GM12878 (cell line): ENCODE measurements around the gene LRRC41. TPM values are rescaled to one million over a fixed set of nuclear protein-coding genes. Genes with fewer than 3 reads are reported as not detected.
A peak's percentile ranks its signal among the peaks of the same experiment; 100 is the strongest.

ENCODE experiments used
- BRCA1 ChIP-seq: IDR thresholded peaks from 2 replicates; pipeline ENCODE4 v1.6.1; 2011; ENCODE audit warnings: low read depth, low read length, improper control_type of control experiment
- DPF2 ChIP-seq: fragments of 450-650 bp; IDR thresholded peaks from 2 replicates; pipeline ENCODE4 v1.6.1; 2017; ENCODE audit warnings: mild to moderate bottlenecking
- FOS ChIP-seq: IDR thresholded peaks from 3 replicates; pipeline ENCODE4 v1.6.1; 2011; ENCODE audit warnings: borderline replicate concordance; ENCODE audit not compliant: insufficient read length; ENCODE audit errors: extremely low read depth
- GABPA ChIP-seq: IDR thresholded peaks from 2 replicates; pipeline ENCODE4 v1.6.1; 2014; ENCODE audit warnings: antibody characterized with exemption, low read depth, mild to moderate bottlenecking, inconsistent platforms
- GATAD2B ChIP-seq: fragments of 450-650 bp; conservative IDR thresholded peaks from 2 replicates; pipeline ENCODE4 v1.6.1; 2017; ENCODE audit warnings: low read depth, mild to moderate bottlenecking, moderate library complexity
- LARP7 ChIP-seq: fragments of 450-650 bp; IDR thresholded peaks from 2 replicates; pipeline ENCODE4 v1.6.1; 2017; ENCODE audit warnings: mild to moderate bottlenecking
- MEF2A ChIP-seq: IDR thresholded peaks from 2 replicates; pipeline ENCODE4 v1.6.1; 2011; ENCODE audit warnings: low read depth, mild to moderate bottlenecking, low read length, moderate library complexity; ENCODE audit not compliant: insufficient read depth
- MTA2 ChIP-seq: fragments of 450-650 bp; IDR thresholded peaks from 2 replicates; pipeline ENCODE4 v1.6.1; 2016; ENCODE audit warnings: low read depth, mild to moderate bottlenecking, moderate library complexity
- MXI1 ChIP-seq: fragments of 150-350 bp; IDR thresholded peaks from 2 replicates; pipeline ENCODE4 v1.6.1; 2011; ENCODE audit warnings: low read depth, mild to moderate bottlenecking, inconsistent platforms, low read length, improper control_type of control experiment
- NFYB ChIP-seq: IDR thresholded peaks from 2 replicates; pipeline ENCODE4 v1.6.1; 2011; ENCODE audit warnings: low read depth, mild to moderate bottlenecking, low read length, improper control_type of control experiment, moderate library complexity; ENCODE audit not compliant: insufficient read depth
- SIN3A ChIP-seq: IDR thresholded peaks from 2 replicates; pipeline ENCODE4 v1.6.1; 2012; ENCODE audit warnings: low read depth, low read length, improper control_type of control experiment
- SMARCA5 ChIP-seq: fragments of 450-650 bp; IDR thresholded peaks from 2 replicates; pipeline ENCODE4 v1.6.1; 2017; ENCODE audit warnings: mild to moderate bottlenecking
- SRF ChIP-seq, 2 experiments: IDR thresholded peaks; 2 replicates each; pipeline ENCODE4 v1.6.1; 2011; ENCODE audit warnings: low read depth in 2 of 2, low read length in 2 of 2, mild to moderate bottlenecking in 1 of 2, moderate library complexity in 1 of 2
- TCF7 ChIP-seq: IDR thresholded peaks from 2 replicates; pipeline ENCODE4 v1.6.1; 2014; ENCODE audit warnings: antibody characterized with exemption, borderline replicate concordance
- polyA plus RNA-seq, 11 experiments: library from polyadenylated mRNA; depleted of rRNA in 4 of 11; unstranded in 6 of 11; stranded (reverse) in 5 of 11; fragments of >200 nt; fragmentation: Nextera tagmentation in 4 of 11; fragmentation: Illumina TruSeq in 1 of 11; extraction: Ambion mirVana in 4 of 11; extraction: Trizol in 1 of 11; gene quantifications; 1 replicate in 1 of 11; 2 replicates in 10 of 11; pipeline versions ENCODE4 v1.2.1 to v1.2.3, GENCODE V29; 2011 to 2016; ENCODE audit warnings: inconsistent platforms in 2 of 11, missing spikeins in 2 of 11, low read depth in 1 of 11
- total RNA-seq, 4 experiments: library from RNA; depleted of rRNA in 3 of 4; stranded (reverse); fragments of >200 nt in 3 of 4; fragmentation: Illumina TruSeq in 1 of 4; extraction: Trizol in 1 of 4; gene quantifications; 2 replicates each; pipeline versions ENCODE4 v1.2.1 to v1.2.3, GENCODE V29; 2013 to 2021
- TF ChIP-seq, protein P1 (sequence below): fragments of 450-650 bp; IDR thresholded peaks from 2 replicates; pipeline ENCODE4 v1.6.1; 2016; ENCODE audit warnings: mild to moderate bottlenecking
- TF ChIP-seq, protein P2 (sequence below), 3 experiments: IDR thresholded peaks in 2 of 3; conservative IDR thresholded peaks in 1 of 3; 2 replicates each; pipeline ENCODE4 v1.5.1; 2011; ENCODE audit warnings: low read depth in 3 of 3, low read length in 3 of 3, mild to moderate bottlenecking in 3 of 3, control low read depth in 2 of 3, moderate library complexity in 2 of 3, inconsistent platforms in 1 of 3, mixed read lengths in 1 of 3; ENCODE audit not compliant: control insufficient read depth in 2 of 3, insufficient read depth in 1 of 3; ENCODE audit errors: extremely low read depth in 1 of 3
- TF ChIP-seq, protein P3 (sequence below): IDR thresholded peaks from 2 replicates; pipeline ENCODE4 v1.6.1; 2012; ENCODE audit warnings: low read length, inconsistent platforms
- TF ChIP-seq, protein P4 (sequence below): fragments of 150-350 bp; IDR thresholded peaks from 2 replicates; pipeline ENCODE4 v1.6.1; 2016; ENCODE audit warnings: low read depth, low read length
- TF ChIP-seq, protein P5 (sequence below): fragments of 450-650 bp; IDR thresholded peaks from 2 replicates; pipeline ENCODE4 v1.6.1; 2017; ENCODE audit warnings: mild to moderate bottlenecking, low read depth, inconsistent platforms; ENCODE audit not compliant: poor library complexity, severe bottlenecking

Gene LRRC41
- total and polyA plus RNA-seq, 10 of the 15 experiments (the other 5 are each of a cell fraction or from before 2014, with no cell fraction given) = 12.0 to 79.9 (median 48.5) TPM

DNA sequence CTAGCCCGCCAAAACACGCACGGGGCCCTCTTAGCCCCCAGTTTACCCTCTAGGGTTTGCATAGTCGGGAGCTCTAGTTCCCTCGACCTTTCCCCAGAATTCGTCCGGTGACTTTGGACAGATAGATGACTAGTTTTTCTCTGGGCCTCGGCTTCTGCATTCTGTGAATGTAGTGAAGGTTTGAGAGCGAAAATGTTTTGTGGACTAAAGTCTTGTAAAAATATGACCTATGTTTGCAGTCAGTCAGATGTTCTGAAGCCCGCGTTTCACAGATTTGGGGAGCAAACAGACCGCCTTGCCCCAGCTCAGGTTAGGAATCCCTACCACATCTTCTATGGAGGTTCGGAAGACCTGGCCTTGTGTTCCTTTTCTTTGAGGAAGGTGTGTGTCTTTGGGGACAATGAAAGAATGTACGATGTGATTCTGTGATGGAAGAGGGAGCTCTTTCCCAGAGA is 483 bp upstream of the LRRC41 start (continued):
- TF ChIP-seq DPF2 (no peak), MXI1 (no peak), FOS (no peak), GABPA (no peak), LARP7 (peak; percentile 76), MEF2A (no peak), SMARCA5 (no peak), TCF7 (no peak), MTA2 (no peak), SIN3A (no peak), SRF (IDR thresholded peaks at IDR 0.05; ENCODE audit: low read depth in 2 of 2, low read length in 2 of 2) (no peak), GATAD2B (no peak), BRCA1 (no peak), NFYB (no peak)
- TF ChIP-seq, protein P1, sequence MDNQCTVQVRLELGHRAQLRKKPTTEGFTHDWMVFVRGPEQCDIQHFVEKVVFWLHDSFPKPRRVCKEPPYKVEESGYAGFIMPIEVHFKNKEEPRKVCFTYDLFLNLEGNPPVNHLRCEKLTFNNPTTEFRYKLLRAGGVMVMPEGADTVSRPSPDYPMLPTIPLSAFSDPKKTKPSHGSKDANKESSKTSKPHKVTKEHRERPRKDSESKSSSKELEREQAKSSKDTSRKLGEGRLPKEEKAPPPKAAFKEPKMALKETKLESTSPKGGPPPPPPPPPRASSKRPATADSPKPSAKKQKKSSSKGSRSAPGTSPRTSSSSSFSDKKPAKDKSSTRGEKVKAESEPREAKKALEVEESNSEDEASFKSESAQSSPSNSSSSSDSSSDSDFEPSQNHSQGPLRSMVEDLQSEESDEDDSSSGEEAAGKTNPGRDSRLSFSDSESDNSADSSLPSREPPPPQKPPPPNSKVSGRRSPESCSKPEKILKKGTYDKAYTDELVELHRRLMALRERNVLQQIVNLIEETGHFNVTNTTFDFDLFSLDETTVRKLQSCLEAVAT = no peak
- TF ChIP-seq, protein P2, sequence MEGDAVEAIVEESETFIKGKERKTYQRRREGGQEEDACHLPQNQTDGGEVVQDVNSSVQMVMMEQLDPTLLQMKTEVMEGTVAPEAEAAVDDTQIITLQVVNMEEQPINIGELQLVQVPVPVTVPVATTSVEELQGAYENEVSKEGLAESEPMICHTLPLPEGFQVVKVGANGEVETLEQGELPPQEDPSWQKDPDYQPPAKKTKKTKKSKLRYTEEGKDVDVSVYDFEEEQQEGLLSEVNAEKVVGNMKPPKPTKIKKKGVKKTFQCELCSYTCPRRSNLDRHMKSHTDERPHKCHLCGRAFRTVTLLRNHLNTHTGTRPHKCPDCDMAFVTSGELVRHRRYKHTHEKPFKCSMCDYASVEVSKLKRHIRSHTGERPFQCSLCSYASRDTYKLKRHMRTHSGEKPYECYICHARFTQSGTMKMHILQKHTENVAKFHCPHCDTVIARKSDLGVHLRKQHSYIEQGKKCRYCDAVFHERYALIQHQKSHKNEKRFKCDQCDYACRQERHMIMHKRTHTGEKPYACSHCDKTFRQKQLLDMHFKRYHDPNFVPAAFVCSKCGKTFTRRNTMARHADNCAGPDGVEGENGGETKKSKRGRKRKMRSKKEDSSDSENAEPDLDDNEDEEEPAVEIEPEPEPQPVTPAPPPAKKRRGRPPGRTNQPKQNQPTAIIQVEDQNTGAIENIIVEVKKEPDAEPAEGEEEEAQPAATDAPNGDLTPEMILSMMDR (IDR thresholded peaks at IDR 0.05 in 2 of 3, conservative IDR thresholded peaks at IDR 0.05 in 1 of 3; ENCODE audit: control insufficient read depth in 2 of 3, extremely low read depth in 1 of 3, insufficient read depth in 1 of 3, low read depth in 3 of 3, low read length in 3 of 3) = peak in 1 of 3 experiments; percentile 14; a peak in 1 of 6 replicates
- TF ChIP-seq, protein P3, sequence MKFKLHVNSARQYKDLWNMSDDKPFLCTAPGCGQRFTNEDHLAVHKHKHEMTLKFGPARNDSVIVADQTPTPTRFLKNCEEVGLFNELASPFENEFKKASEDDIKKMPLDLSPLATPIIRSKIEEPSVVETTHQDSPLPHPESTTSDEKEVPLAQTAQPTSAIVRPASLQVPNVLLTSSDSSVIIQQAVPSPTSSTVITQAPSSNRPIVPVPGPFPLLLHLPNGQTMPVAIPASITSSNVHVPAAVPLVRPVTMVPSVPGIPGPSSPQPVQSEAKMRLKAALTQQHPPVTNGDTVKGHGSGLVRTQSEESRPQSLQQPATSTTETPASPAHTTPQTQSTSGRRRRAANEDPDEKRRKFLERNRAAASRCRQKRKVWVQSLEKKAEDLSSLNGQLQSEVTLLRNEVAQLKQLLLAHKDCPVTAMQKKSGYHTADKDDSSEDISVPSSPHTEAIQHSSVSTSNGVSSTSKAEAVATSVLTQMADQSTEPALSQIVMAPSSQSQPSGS = no peak
- TF ChIP-seq, protein P4, sequence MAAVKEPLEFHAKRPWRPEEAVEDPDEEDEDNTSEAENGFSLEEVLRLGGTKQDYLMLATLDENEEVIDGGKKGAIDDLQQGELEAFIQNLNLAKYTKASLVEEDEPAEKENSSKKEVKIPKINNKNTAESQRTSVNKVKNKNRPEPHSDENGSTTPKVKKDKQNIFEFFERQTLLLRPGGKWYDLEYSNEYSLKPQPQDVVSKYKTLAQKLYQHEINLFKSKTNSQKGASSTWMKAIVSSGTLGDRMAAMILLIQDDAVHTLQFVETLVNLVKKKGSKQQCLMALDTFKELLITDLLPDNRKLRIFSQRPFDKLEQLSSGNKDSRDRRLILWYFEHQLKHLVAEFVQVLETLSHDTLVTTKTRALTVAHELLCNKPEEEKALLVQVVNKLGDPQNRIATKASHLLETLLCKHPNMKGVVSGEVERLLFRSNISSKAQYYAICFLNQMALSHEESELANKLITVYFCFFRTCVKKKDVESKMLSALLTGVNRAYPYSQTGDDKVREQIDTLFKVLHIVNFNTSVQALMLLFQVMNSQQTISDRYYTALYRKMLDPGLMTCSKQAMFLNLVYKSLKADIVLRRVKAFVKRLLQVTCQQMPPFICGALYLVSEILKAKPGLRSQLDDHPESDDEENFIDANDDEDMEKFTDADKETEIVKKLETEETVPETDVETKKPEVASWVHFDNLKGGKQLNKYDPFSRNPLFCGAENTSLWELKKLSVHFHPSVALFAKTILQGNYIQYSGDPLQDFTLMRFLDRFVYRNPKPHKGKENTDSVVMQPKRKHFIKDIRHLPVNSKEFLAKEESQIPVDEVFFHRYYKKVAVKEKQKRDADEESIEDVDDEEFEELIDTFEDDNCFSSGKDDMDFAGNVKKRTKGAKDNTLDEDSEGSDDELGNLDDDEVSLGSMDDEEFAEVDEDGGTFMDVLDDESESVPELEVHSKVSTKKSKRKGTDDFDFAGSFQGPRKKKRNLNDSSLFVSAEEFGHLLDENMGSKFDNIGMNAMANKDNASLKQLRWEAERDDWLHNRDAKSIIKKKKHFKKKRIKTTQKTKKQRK = no peak
- TF ChIP-seq, protein P5, sequence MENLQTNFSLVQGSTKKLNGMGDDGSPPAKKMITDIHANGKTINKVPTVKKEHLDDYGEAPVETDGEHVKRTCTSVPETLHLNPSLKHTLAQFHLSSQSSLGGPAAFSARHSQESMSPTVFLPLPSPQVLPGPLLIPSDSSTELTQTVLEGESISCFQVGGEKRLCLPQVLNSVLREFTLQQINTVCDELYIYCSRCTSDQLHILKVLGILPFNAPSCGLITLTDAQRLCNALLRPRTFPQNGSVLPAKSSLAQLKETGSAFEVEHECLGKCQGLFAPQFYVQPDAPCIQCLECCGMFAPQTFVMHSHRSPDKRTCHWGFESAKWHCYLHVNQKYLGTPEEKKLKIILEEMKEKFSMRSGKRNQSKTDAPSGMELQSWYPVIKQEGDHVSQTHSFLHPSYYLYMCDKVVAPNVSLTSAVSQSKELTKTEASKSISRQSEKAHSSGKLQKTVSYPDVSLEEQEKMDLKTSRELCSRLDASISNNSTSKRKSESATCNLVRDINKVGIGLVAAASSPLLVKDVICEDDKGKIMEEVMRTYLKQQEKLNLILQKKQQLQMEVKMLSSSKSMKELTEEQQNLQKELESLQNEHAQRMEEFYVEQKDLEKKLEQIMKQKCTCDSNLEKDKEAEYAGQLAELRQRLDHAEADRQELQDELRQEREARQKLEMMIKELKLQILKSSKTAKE = no peak
